B cell (primary cell): ENCODE results near the gene TMTC4. TPM values are rescaled to one million over a fixed set of nuclear protein-coding genes. Genes with fewer than 3 reads are reported as not detected.

Experiments used
- ATAC-seq: fragments of 200-7000 bp; cut with Tn5 transposase; one replicate; pipeline ENCODE4 v1.10.0; 2021; ENCODE audit warnings: low read depth, mild to moderate bottlenecking, moderate number of reproducible peaks, moderate library complexity
- CTCF ChIA-PET: fragments of 350-600 bp; sonication (Branson Sonifier 250); formaldehyde crosslinking; loops from one replicate; lab custom pipeline; 2021; ENCODE audit warnings: antibody characterized with exemption, inconsistent platforms; lab: Charles Lee
- POLR2A ChIA-PET: fragments of 350-600 bp; sonication (Branson Sonifier 250); formaldehyde crosslinking; loops from one replicate; lab custom pipeline; 2021; ENCODE audit warnings: antibody characterized with exemption; lab: Charles Lee
- DNase-seq: peaks from one replicate; pipeline ENCODE4 v3.0.0; 2013
- H2AFZ ChIP-seq: 2 replicates; pipeline ENCODE4 v1.6.1; 2012; ENCODE audit warnings: mild to moderate bottlenecking, low read depth, low read length; ENCODE audit not compliant: insufficient read depth, poor library complexity, severe bottlenecking
- H3K27ac ChIP-seq, 2 donors: 1 replicate in 1 of 2; 2 replicates in 1 of 2; pipeline ENCODE4 v1.5.1; 2012 to 2013; ENCODE audit warnings: low read length in 2 of 2, mild to moderate bottlenecking in 2 of 2, moderate library complexity in 1 of 2
- H3K27me3 ChIP-seq, 4 experiments: fragments of 200-600 bp in 1 of 4; sonication (generic) in 1 of 4; replicated peaks in 1 of 4; 1 replicate in 2 of 4; 2 replicates in 2 of 4; pipeline versions ENCODE4 v1.6.1 to v1.7.0; 2013 to 2016; ENCODE audit warnings: low read length in 3 of 4, mild to moderate bottlenecking in 2 of 4, mixed read lengths in 1 of 4, moderate library complexity in 1 of 4; ENCODE audit not compliant: insufficient read depth in 4 of 4, control insufficient read depth in 3 of 4; ENCODE audit errors: control extremely low read depth in 1 of 4
- H3K36me3 ChIP-seq, 2 experiments: replicated peaks in 1 of 2; 1 replicate in 1 of 2; 2 replicates in 1 of 2; pipeline versions ENCODE4 v1.6.1 to v1.7.1; 2013; ENCODE audit warnings: low read length in 1 of 2; ENCODE audit not compliant: insufficient read depth in 2 of 2, control insufficient read depth in 1 of 2; ENCODE audit errors: control extremely low read depth in 1 of 2, extremely low read depth in 1 of 2
- H3K4me1 ChIP-seq, 2 donors: fragments of 200-600 bp in 1 of 2; sonication (generic) in 1 of 2; 1 replicate in 1 of 2; 2 replicates in 1 of 2; pipeline versions ENCODE4 v1.5.1 to v1.6.1; 2013 to 2017; ENCODE audit warnings: low read length in 2 of 2; ENCODE audit not compliant: control insufficient read depth in 2 of 2, insufficient read depth in 2 of 2
- H3K4me2 ChIP-seq: replicated peaks from 2 replicates; pipeline ENCODE3; 2012; ENCODE audit warnings: mild to moderate bottlenecking, low read depth, low read length; ENCODE audit not compliant: poor library complexity, severe bottlenecking
- H3K4me3 ChIP-seq, 5 experiments: fragments of 200-600 bp in 1 of 5; sonication (generic) in 1 of 5; 1 replicate in 3 of 5; 2 replicates in 2 of 5; pipeline versions ENCODE4 v1.5.1 to v1.7.0; 2011 to 2016; ENCODE audit warnings: low read length in 4 of 5, mild to moderate bottlenecking in 4 of 5, low read depth in 2 of 5, control low read depth in 1 of 5, moderate library complexity in 1 of 5; ENCODE audit not compliant: insufficient read depth in 1 of 5; ENCODE audit errors: control extremely low read depth in 1 of 5, extremely low read depth in 1 of 5
- H3K79me2 ChIP-seq: fragments of 200-600 bp; sonication (generic); one replicate; pipeline ENCODE4 v1.6.0; 2016; ENCODE audit warnings: low read length; ENCODE audit not compliant: control insufficient read depth, insufficient read depth
- H3K9ac ChIP-seq: fragments of 200-600 bp; sonication (generic); 2 replicates; pipeline ENCODE4 v1.6.1; 2017; ENCODE audit warnings: mild to moderate bottlenecking, low read length, moderate library complexity
- H3K9me3 ChIP-seq, 3 donors: one replicate each; pipeline versions ENCODE4 v1.6.1 to v1.7.1; 2013; ENCODE audit warnings: low read length in 2 of 3; ENCODE audit not compliant: control insufficient read depth in 2 of 3, insufficient read depth in 1 of 3; ENCODE audit errors: control extremely low read depth in 1 of 3
- H4K20me1 ChIP-seq: 2 replicates; pipeline ENCODE4 v1.6.0; 2012; ENCODE audit warnings: mild to moderate bottlenecking, low read length; ENCODE audit not compliant: insufficient read depth, control insufficient read depth, poor library complexity, severe bottlenecking
- H3K27ac Mint-ChIP-seq: one replicate; pipeline ENCODE4 v1.8.0; 2021; ENCODE audit warnings: mixed read lengths
- H3K27me3 Mint-ChIP-seq: one replicate; pipeline ENCODE4 v1.8.0; 2021; ENCODE audit warnings: mixed read lengths
- H3K4me1 Mint-ChIP-seq: one replicate; pipeline ENCODE4 v1.8.0; 2021; ENCODE audit warnings: mixed read lengths
- H3K4me3 Mint-ChIP-seq: one replicate; pipeline ENCODE4 v1.8.0; 2021; ENCODE audit warnings: mixed read lengths
- H3K9me3 Mint-ChIP-seq: one replicate; pipeline ENCODE4 v1.8.0; 2022; ENCODE audit warnings: mixed read lengths; ENCODE audit not compliant: insufficient read depth
- EZH2 ChIP-seq: IDR thresholded peaks from 2 replicates; pipeline ENCODE4 v1.6.1; 2012; ENCODE audit warnings: borderline replicate concordance, low read depth, mild to moderate bottlenecking, moderate library complexity, low read length; ENCODE audit not compliant: insufficient read depth, poor library complexity, severe bottlenecking
- WGBS: methylation state at CpG from one replicate; pipeline ENCODE4 v1.1.5; 2013; ENCODE audit warnings: missing lambda C conversion rate; ENCODE audit not compliant: insufficient coverage; 5-methylcytosine and 5-hydroxymethylcytosine counted together
- intact Hi-C: fragments of 100-400 bp; cut with micrococcal nuclease; formaldehyde crosslinking; loops from one replicate; pipeline ENCODE4 v1.10.0; 2022
- polyA plus RNA-seq: library from polyadenylated mRNA; depleted of rRNA; stranded (reverse); fragments of >200 nt; gene quantifications from 2 replicates; pipeline ENCODE4 v1.2.3, GENCODE V29; 2012
- total RNA-seq, 2 donors: library from RNA; stranded (reverse); fragments of 120-200 nt in 1 of 2; gene quantifications; 1 replicate in 1 of 2; 2 replicates in 1 of 2; pipeline versions ENCODE4 v1.2.3 to v1.2.4, GENCODE V29; 2013 to 2022
- TF ChIP-seq, protein P1 (sequence below): fragments of 200-600 bp; IDR thresholded peaks from one replicate; pipeline ENCODE4 v1.8.0; 2022; ENCODE audit warnings: antibody characterized with exemption, mild to moderate bottlenecking

TMTC4 gene
- total and polyA plus RNA-seq, 2 donors (not counting 1 experiment from before 2014, with no cell fraction given), result 7.9 to 17.8 TPM

- WGBS, result 13% methylated on average over 13 of the region's 15 CpGs
- DNase-seq (no peak), ATAC-seq (no peak)
- Histone ChIP-seq H3K4me2 (peak overlapping the region; percentile 97), H3K27ac (no peak overlapping the region), H3K79me2 (peaks cover 19% of the 10 kb centered on the region), H3K9ac (peak overlapping the region; percentile 73), H3K4me1 (peaks cover 13 to 19% of the 10 kb centered on the region in 2 donors), H4K20me1 (peaks cover 4% of the 10 kb centered on the region), H3K36me3 (no peaks in the 10 kb centered on the region), H3K9me3 (peaks cover 0 to 4% (median 0%) of the 10 kb centered on the region in 3 donors), H3K4me3 (peak overlapping the region; percentile 25 to 84 (median 76)), H2AFZ (peak overlapping the region; percentile 92), H3K27me3 (no peaks in the 10 kb centered on the region)
- ChIA-PET POLR2A (no interaction called here), CTCF (interaction anchor here (0.8 kb wide), 1 partner anchor 102 kb away, joined by 3 read pairs; no protein-coding TSS in a partner anchor)
- Mint-ChIP-seq H3K27me3 (peaks cover 9% of the 10 kb centered on the region), H3K27ac (peak overlapping the region; percentile 77), H3K4me3 (peak overlapping the region; percentile 91), H3K4me1 (peaks cover 13% of the 10 kb centered on the region), H3K9me3 (no peaks in the 10 kb centered on the region)
- intact Hi-C loops, result loop anchor here (5.0 kb wide), 2 partner anchors 1173 to 1717 kb away; partner anchors contain the start of gene TM9SF2
- TF ChIP-seq, protein P1, sequence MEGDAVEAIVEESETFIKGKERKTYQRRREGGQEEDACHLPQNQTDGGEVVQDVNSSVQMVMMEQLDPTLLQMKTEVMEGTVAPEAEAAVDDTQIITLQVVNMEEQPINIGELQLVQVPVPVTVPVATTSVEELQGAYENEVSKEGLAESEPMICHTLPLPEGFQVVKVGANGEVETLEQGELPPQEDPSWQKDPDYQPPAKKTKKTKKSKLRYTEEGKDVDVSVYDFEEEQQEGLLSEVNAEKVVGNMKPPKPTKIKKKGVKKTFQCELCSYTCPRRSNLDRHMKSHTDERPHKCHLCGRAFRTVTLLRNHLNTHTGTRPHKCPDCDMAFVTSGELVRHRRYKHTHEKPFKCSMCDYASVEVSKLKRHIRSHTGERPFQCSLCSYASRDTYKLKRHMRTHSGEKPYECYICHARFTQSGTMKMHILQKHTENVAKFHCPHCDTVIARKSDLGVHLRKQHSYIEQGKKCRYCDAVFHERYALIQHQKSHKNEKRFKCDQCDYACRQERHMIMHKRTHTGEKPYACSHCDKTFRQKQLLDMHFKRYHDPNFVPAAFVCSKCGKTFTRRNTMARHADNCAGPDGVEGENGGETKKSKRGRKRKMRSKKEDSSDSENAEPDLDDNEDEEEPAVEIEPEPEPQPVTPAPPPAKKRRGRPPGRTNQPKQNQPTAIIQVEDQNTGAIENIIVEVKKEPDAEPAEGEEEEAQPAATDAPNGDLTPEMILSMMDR, result no peak
- TF ChIP-seq EZH2, result no peak
Measured at GRCh38 chr13:100675661-100676129, 1.1 kb upstream of the TMTC4 start.
